GM18502 (cell line): ENCODE data around the gene VTA1.
"Not testable (repeated sequence)": the region's sequence is repeated elsewhere in the genome, so short reads cannot be mapped to it uniquely, and the experiment has no call there.

Experiments
- ATAC-seq: cut with Tn5 transposase; IDR thresholded peaks from one replicate; pipeline ENCODE4 v1.9.1; 2021; ENCODE audit warnings: mild to moderate bottlenecking; ENCODE audit not compliant: unreplicated experiment, poor library complexity

Gene VTA1

GRCh38 chr6:142223938-142224337 is 76.9 kb downstream of the VTA1 start:
- ATAC-seq = no peak

DNA sequence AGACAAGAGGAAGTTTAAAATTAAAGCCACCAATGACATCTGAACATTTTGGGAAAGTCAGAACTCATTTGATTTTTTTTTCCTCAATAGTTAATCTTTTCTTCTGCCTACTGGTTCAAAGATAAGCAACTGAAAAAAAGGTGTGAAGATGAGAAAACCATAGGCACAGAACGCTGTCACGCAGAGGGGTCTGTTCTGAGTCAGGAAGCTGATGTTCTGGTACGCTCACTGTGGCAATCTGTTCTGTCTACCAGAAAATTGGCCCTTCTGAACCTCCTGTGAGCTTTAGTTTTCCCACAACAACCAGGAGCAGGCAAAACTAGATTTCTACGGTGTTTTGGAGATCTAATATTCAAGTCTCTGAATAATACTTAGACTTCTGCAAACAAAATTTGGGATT is 78.1 kb downstream of the VTA1 start:
- no peak for ATAC-seq

DNA sequence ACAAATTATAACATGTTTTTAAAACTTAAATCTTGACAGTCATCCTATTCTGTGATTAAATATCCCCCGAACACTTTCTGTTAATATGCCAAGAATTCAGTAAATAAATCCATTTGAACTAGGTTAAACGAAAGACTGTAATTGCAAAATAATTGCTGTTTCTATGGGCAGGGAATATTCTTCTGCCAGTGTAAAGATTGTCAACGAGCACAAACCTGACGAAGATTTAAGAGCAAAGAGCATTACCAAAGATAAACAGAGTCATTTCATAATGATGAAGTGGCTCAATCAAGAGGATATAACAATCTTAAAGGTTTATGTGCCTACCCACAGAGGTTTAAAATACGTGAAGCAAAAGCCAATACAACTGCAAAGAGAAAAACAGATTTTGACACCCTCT is 78.5 kb downstream of the VTA1 start:
- no peak for ATAC-seq

GRCh38 chr6:142226731-142227130 is 79.7 kb downstream of the VTA1 start:
- ATAC-seq = no peak

DNA sequence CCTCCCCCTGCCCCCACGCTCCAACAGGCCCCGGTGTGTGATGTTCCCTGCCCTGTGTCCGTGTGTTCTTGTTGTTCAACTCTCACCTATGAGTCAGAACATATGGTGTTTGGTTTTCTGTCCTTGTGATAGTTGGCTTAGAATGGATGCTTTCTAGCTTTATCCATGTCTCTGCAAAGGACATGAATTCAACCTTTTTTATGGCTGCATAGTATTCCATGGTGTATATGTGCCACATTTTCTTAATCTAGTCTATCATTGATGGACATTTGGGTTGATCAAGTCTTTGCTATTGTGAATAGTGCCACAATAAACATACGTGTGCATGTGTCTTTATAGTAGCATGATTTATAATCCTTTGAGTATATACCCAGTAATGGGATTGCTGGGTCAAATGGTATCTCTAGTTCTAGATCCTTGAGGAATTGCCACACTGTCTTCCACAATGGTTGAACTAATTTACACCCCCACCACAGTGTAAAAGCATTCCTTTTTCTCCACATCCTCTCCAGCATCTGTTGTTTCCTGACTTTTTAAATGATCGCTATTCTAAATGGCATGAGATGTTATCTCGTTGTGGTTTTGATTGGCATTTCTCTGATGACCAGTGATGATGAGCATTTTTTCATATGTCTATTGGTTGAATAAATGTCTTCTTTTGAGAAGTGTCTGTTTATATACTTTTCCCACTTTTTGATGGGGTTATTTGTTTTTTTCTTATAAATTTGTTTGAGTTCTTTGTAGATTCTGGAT is 82.6 kb downstream of the VTA1 start:
- not testable (repeated sequence) for ATAC-seq

GRCh38 chr6:142232206-142233044 is 85.4 kb downstream of the VTA1 start:
- peak; percentile 82 for ATAC-seq

GRCh38 chr6:142233945-142234682 is 87.1 kb downstream of the VTA1 start:
- ATAC-seq = no peak

- no peak for ATAC-seq
Measured at GRCh38 chr6:142235272-142235671, 88.2 kb downstream of the VTA1 start.

DNA sequence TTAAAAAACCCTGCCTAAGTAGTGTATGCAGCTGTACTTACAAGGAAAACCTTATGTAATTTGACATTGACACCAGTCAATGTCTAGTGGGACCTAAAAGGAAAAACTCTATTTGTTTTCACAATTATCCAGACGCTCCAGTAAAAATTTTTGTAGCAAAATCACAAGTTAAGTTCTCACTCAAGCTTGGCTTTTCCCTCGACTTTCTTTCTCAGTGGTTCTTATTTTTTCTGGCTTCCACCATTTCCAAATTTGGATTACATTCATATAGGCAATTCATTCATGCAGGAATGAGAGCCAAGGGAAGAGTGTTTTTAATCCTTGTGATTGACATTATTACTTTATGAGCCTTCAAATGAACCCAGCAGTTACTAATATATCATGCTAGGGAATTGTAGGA is 88.7 kb downstream of the VTA1 start:
- no peak for ATAC-seq

- ATAC-seq = no peak
Measured at GRCh38 chr6:142236691-142237090, 89.6 kb downstream of the VTA1 start.

GRCh38 chr6:142238881-142239280 is 91.8 kb downstream of the VTA1 start:
- ATAC-seq = no peak

DNA sequence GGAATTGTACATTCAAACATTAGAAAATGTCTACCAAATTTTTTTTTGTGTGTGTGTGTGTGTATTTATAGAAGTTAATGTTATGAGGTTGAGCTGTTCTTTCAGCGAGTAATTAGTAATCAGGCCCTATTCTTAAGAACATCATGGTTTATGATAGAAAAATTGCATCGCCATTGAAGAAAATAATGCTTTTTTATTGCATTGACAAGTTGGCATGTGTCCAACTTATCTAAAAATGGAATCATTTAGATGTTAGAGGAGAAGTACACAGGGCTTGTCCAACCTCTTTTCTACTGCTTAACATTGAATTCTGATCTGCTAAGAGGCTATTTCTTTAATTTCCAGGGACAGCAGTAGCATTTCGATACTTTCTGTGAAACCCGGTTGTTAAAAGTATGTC is 93.1 kb downstream of the VTA1 start:
- ATAC-seq = no peak

GRCh38 chr6:142241061-142241460 is 94.0 kb downstream of the VTA1 start:
- no peak for ATAC-seq

DNA sequence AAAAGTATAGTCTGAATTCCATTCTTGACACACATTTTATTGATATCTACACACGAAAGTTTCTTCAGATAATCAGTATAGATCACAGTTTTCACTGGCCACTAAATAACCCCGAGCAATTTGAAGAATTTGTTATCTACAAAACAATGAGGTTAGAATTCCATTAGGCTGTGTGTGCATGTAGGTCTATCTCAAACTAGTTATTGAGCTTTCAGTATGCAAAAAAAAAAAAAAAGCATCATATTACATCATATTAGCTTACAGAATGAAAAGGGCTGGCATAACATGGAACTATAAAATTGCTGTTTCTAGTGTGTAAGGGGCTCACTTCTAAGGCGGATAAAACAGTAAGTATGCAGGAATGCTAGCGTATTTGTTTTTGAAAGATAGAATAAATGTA is 95.2 kb downstream of the VTA1 start:
- ATAC-seq = no peak

- ATAC-seq = peak; percentile 88
Measured at GRCh38 chr6:142246960-142247359, 99.9 kb downstream of the VTA1 start.

DNA sequence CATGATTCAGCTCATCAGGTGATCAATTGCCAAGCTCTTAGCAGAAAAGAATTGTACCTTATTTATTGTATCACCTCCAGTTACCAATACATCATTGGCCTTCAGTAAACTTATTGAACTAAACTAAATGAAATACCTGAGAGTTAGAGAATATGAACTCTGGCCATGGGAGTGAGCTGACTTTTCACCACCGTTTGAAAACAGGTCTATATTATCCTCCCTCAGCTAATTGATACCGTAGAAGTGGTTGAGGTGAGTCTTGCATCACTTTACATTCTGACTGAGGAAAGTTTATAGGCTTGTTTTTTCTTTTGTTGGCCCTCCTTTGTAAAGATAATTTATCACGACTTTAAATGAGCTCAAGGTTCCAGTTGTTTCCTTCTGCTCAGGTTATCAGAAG is 102.2 kb downstream of the VTA1 start:
- ATAC-seq = no peak

DNA sequence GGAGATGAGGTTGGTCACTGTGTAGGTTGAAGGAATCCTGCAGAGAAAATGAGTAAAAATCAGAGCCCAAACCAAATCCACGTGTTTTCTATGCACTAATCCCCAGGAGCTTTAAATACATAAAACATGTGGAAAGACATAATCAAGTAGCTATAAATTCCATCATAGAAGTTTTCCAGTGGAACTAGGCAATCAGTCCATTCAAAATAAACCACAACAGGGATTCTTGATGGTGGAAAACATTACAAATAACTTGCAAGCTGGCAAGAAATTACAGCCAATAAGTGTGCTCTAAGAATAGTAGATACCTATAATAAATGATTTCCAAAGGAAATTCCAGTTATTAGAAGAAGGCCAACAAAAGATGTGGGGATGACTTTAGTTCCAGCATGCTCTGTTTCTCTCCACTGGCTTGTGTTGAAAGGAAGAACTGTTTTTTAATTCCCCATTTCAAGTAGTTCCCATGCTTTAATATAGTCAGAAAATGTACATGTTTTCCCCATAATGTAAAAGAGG is 104.9 kb downstream of the VTA1 start:
- ATAC-seq = no peak

- no peak for ATAC-seq
Measured at GRCh38 chr6:142254513-142254912, 107.5 kb downstream of the VTA1 start.

- ATAC-seq = no peak
Measured at GRCh38 chr6:142255785-142256184, 108.7 kb downstream of the VTA1 start.

- ATAC-seq = no peak
Measured at GRCh38 chr6:142258305-142258704, 111.2 kb downstream of the VTA1 start.

DNA sequence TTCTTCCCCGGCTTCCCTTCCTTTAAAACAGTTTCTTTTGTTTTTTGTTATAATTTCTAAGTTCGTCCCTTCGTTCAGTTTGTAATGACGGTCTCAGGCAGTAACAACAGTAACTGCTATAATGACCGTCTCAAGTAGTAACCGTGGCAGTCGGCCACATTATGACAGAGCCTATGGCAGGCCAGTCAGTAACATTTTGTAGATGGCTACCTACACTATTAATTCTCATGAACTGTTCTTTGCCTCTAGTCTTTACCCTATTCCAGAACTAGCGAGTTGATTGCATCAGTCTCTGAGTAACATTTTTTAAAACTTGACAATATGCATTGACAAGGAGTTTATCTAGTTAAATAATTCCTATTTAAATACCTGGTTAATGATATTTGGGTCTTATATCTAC is 111.7 kb downstream of the VTA1 start:
- ATAC-seq = no peak
